PFSK-1 (cell line): Measurements from ENCODE around the gene SERINC4.

Experiments
- REST ChIP-seq, 2 experiments: IDR thresholded peaks; 2 replicates each; pipeline versions ENCODE4 v1.6.1 to v1.8.0; 2011 to 2012; ENCODE audit warnings: low read depth in 2 of 2, low read length in 2 of 2, control low read depth in 1 of 2, inconsistent platforms in 1 of 2, mild to moderate bottlenecking in 1 of 2, moderate library complexity in 1 of 2; ENCODE audit not compliant: insufficient read depth in 1 of 2
- SIN3A ChIP-seq: IDR thresholded peaks from 2 replicates; pipeline ENCODE4 v1.6.1; 2012; ENCODE audit warnings: mild to moderate bottlenecking, low read length, moderate library complexity, borderline replicate concordance; ENCODE audit not compliant: insufficient read depth

- TF ChIP-seq REST (IDR thresholded peaks at IDR 0.05; ENCODE audit: insufficient read depth in 1 of 2, low read depth in 2 of 2, low read length in 2 of 2) (no peak), SIN3A (no peak)
Measured at GRCh38 chr15:43751885-43752284, 48.1 kb downstream of the SERINC4 start.
